GM12891 (cell line): ENCODE results near the gene B4GALT5.
"Not testable (repeated sequence)": the region's sequence is repeated elsewhere in the genome, so short reads cannot be mapped to it uniquely, and the experiment has no call there.

ENCODE experiments used
- DNase-seq: peaks from one replicate; pipeline ENCODE4 v3.0.0; 2011; ENCODE audit warnings: low spot score; ENCODE audit not compliant: insufficient read length
- FAIRE-seq: peaks from 2 replicates; lab custom pipeline; 2011; peaks lifted over from hg19 to GRCh38; lab: Jason Lieb, UNC
- PAX5 ChIP-seq: IDR thresholded peaks from 2 replicates; pipeline ENCODE4 v1.6.1; 2011; ENCODE audit warnings: low read length, moderate library complexity, mild to moderate bottlenecking; ENCODE audit not compliant: insufficient read depth, severe bottlenecking
- POLR2A ChIP-seq: IDR thresholded peaks from 2 replicates; pipeline ENCODE4 v1.6.1; 2011; ENCODE audit warnings: low read depth, low read length, control low read depth
- POLR2AphosphoS5 ChIP-seq: IDR thresholded peaks from 2 replicates; pipeline ENCODE4 v1.6.1; 2011; ENCODE audit warnings: low read depth, low read length, control low read depth
- POU2F2 ChIP-seq: IDR thresholded peaks from 2 replicates; pipeline ENCODE4 v1.6.1; 2011; ENCODE audit warnings: low read depth, mild to moderate bottlenecking, control low read depth, low read length, moderate library complexity
- SPI1 ChIP-seq: IDR thresholded peaks from 2 replicates; pipeline ENCODE4 v1.6.1; 2011; ENCODE audit warnings: low read depth, low read length, control low read depth
- TAF1 ChIP-seq: IDR thresholded peaks from 2 replicates; pipeline ENCODE4 v1.6.1; 2011; ENCODE audit warnings: low read depth, low read length, control low read depth

Gene B4GALT5

GRCh38 chr20:49631061-49631716, 82.5 kb downstream of the B4GALT5 start:
- FAIRE-seq (peak; percentile 20), DNase-seq (no peak)
- TF ChIP-seq POU2F2 = no peak

- TF ChIP-seq PAX5 (no peak), POU2F2 (peak; percentile 94)
- peak; percentile 69 for FAIRE-seq
- peak; percentile 44 for DNase-seq
These were observed 83.2 kb downstream of the B4GALT5 start for GRCh38 chr20:49630396-49630951.

GRCh38 chr20:49629606-49630005, 84.1 kb downstream of the B4GALT5 start:
- TF ChIP-seq POLR2A = no peak
- no peak for TF ChIP-seq POLR2AphosphoS5
- TF ChIP-seq POU2F2 = no peak
- TF ChIP-seq SPI1 = no peak
- TF ChIP-seq PAX5 = no peak
- no peak for TF ChIP-seq TAF1
- DNase-seq (no peak), FAIRE-seq (no peak)

- FAIRE-seq, DNase-seq: not testable (repeated sequence)
These were observed 85.4 kb downstream of the B4GALT5 start for GRCh38 chr20:49628280-49628679.

- TF ChIP-seq POU2F2 (no peak), SPI1 (no peak), POLR2AphosphoS5 (no peak), PAX5 (no peak), POLR2A (no peak)
- FAIRE-seq (no peak), DNase-seq (no peak)
These were observed 86.3 kb downstream of the B4GALT5 start for GRCh38 chr20:49627329-49627761.

GRCh38 chr20:49624988-49625387, 88.7 kb downstream of the B4GALT5 start:
- not testable (repeated sequence) for DNase-seq, FAIRE-seq

- no peak for DNase-seq
- TF ChIP-seq PAX5 (no peak), POLR2A (no peak), POLR2AphosphoS5 (no peak)
- no peak for FAIRE-seq
These were observed 89.4 kb downstream of the B4GALT5 start for GRCh38 chr20:49624317-49624716.

GRCh38 chr20:49622243-49622642, 91.4 kb downstream of the B4GALT5 start:
- DNase-seq = no peak
- TF ChIP-seq TAF1 (no peak), SPI1 (no peak), POLR2AphosphoS5 (no peak), POU2F2 (no peak), POLR2A (no peak), PAX5 (no peak)
- FAIRE-seq = no peak

GRCh38 chr20:49620364-49621240, 93.1 kb downstream of the B4GALT5 start:
- peak; percentile 90 for FAIRE-seq

GRCh38 chr20:49619113-49620048, 94.3 kb downstream of the B4GALT5 start:
- FAIRE-seq (peak; percentile 48), DNase-seq (no peak)
- TF ChIP-seq TAF1 = no peak
- no peak for TF ChIP-seq POLR2AphosphoS5
- no peak for TF ChIP-seq SPI1
- TF ChIP-seq POLR2A = no peak
- TF ChIP-seq POU2F2 = no peak

More at GRCh38 chr20:49620364-49621240, 93.1 kb downstream of the B4GALT5 start:
- TF ChIP-seq PAX5 (peak; percentile 79), SPI1 (no peak), POLR2AphosphoS5 (no peak), POLR2A (no peak), POU2F2 (peak; percentile 87), TAF1 (no peak)
- DNase-seq = peak; percentile 59

GRCh38 chr20:49618289-49618688, 95.4 kb downstream of the B4GALT5 start:
- FAIRE-seq (no peak), DNase-seq (no peak)
- no peak for TF ChIP-seq POU2F2
- no peak for TF ChIP-seq SPI1
- no peak for TF ChIP-seq PAX5

- DNase-seq = not testable (repeated sequence)
- peak; percentile 88 for FAIRE-seq
These were observed 96.3 kb downstream of the B4GALT5 start for GRCh38 chr20:49617394-49617793.
